GM18502 (cell line): ENCODE measurements around the gene MSRB1.
"Not testable (repeated sequence)": the region's sequence is repeated elsewhere in the genome, so short reads cannot be mapped to it uniquely, and the experiment has no call there.

ENCODE experiments used
- ATAC-seq: cut with Tn5 transposase; IDR thresholded peaks from one replicate; pipeline ENCODE4 v1.9.1; 2021; ENCODE audit warnings: mild to moderate bottlenecking; ENCODE audit not compliant: unreplicated experiment, poor library complexity

The MSRB1 gene

DNA sequence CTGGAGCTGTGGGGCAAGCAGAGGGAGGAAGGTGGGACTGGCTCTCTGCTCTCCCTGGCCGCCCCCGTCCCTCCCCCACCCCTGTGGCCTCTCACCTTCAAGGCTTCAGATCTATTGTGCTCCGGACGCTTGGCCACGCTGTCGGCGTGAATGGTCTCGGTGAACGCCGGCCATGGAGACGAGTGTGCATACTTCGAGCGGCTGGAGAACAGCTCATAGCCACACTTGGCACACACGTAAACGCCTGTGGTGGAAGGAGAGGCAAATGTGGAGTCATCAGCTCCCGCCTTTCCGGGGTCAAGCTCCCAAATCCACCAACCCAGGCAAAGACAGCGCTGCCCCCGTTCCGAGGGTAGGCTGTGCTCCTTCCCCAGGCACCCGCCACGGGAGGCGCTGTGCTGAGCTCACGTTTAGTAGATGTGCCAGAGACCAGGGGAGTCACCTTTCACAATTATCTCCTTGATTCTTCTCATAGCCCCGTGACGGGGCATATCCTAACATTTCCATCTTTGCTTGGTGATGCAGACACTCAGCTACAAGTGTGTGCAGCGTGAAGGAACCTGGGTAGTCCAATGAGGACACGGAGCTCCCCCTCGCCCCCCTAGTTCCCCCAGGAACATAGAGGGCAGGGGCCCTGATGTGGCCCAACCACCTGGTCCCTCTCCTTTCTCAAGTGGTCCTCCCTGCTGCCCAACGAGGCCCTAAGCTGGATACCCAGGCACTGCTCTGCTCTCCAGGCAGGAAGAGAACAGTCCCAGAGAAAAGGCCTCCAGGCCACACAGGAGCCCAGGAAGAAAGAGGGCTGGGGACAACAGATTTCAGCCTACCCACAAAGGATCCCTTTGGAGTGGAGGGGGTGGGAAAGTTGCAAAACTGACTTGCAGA lies 1.6 kb downstream of the MSRB1 start:
- ATAC-seq: no peak

DNA sequence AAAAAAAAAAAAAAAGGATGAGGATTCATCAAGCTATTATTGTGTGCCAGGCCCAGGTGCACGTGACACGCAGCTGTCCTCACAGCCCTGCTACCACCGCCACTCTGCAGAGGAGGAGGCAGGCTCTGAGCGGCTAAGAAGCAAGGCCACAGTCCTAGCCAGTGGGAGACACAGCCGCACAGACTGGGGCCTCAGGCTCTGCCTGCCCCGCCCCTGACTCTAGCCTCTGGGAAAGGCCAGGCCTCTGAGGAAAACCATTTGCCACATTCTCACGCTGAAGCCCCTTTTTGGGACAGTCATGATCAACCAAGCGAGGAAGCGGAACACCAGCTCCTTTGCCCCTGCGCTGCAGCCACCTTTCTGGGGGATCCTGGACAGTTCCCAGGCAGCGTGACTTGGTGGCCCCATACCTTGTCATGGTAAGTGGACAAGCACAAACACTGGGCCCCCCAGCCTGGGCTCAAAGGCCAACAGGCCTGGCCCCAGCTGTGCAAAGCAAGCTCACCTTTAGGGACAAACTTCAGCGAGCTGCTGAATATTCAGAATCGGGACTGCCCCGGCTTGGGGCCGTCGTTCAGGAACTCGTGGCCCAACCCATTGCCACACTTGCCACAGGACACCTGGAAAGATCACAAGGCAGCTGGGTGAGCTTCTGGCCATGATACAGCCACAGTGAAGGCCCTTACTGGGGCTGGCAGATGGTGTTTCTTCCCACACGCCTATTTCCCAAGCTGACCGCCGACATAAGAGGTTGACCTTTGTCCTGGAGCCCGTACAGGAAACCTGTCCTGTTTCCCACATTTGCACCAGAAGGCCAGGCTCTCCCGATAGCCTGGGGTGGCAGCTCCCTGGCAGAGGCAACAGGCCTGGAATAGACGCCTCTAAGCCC lies 2.5 kb downstream of the MSRB1 start:
- no peak for ATAC-seq

DNA sequence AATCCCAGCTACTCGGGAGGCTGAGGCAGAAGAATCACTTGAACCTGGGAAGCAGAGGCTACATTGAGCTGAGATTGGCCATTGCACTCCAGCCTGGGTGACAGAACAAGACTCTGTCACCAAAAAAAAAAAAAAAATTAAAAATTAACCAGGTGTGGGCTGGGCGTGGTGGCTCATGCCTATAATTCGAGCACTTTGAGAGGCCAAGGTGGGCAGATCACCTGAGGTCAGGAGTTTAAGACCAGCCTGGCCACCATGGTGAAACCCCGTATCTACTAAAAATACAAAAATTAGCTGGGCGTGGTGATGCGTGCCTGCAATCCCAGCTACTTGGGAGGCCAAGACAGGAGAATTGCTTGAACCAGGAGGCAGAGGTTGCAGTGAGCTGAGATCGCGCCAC lies 3.2 kb downstream of the MSRB1 start:
- ATAC-seq: not testable (repeated sequence)

DNA sequence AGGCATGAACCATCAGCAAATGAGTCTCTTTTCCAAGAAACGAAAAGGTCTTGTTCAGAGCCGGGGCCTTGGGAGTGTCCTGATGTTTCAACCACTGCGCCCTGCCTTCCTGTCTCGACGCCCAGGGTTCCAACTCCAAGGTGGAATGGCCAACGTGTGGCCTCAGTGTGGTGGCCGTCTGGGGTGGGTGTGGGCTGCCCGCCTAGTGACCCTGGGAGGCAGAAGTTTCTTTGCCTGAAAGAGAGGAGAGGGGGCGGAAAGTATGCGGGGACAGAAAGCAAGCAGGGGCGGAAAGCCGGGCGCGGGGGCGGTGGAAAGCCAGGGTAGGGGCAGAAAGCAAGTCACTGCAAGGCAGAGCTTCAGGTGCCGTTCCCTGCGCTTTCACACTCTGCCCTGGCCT lies 4.1 kb downstream of the MSRB1 start:
- no peak for ATAC-seq

DNA sequence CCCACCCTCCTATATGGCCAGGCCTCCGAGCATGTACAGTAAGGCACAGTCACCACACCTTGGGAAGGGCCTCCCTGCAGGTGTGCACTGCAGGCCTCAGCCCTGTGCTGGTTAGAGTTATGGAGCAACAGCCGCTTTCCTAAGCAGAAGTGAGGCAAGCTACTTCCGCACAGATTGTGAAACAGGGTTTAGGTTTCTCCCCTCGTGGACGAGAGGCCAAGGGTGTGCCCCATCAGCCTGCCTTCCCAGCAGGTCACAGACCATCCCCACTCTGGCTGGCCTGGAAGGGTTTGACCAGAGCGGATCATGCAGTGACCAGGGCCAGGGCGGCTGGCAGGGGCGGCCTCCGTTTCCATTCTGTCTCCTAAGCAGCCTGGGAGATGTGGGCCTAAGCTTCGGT lies 4.7 kb downstream of the MSRB1 start:
- ATAC-seq: no peak

DNA sequence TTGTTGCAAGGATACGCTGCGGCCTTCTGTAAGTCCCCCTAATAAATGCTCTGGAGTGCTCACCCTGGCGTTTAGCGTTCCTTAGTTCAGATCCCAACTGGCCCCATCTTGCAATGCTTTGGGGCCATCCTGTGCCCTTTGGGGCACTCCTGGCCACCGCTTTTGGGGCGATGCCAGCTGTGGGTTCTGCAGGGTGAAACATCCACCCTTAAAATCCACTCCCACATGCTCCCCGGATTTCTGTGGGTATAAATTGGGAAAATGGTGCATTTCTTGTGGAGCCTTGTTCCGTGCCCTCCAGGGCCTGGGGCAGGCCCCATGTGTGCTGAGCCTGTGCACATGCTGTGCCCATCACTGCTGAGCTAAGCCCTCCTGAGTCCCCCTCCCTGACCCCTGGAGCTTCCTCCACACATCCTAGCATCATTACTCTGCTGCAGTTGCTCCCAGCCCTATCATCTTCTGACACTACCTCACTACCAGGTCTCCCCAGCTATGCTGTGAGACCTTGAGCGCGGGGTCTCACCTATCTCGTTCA lies 6.0 kb downstream of the MSRB1 start:
- no peak for ATAC-seq

DNA sequence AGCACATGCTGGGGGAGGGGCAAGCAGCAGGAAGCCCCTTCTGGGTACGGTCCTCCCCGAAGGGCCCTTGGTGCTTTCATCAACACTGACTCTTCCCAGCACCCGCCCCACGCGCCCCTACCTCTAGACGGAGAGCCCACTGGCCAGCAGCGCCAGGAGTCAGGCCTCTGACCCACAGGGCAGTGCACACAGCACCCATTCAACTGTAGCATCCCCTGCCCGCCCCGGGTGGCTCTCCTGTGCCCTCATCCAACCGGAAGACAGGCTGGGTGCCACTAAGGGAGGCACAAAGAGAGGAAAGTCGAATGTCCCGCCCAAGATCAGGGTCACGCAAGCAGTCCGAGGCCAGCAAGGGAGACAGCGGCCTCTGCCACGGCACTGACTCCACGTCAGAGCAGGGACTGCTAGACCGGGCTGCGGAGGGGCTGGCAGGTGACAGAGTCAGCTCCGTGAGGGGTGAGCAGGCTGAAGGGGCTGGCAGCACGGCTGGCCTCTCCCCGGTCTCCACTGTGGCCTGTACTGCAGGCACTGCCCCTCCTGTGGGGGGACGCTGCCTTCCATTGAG lies 9.8 kb downstream of the MSRB1 start:
- no peak for ATAC-seq

DNA sequence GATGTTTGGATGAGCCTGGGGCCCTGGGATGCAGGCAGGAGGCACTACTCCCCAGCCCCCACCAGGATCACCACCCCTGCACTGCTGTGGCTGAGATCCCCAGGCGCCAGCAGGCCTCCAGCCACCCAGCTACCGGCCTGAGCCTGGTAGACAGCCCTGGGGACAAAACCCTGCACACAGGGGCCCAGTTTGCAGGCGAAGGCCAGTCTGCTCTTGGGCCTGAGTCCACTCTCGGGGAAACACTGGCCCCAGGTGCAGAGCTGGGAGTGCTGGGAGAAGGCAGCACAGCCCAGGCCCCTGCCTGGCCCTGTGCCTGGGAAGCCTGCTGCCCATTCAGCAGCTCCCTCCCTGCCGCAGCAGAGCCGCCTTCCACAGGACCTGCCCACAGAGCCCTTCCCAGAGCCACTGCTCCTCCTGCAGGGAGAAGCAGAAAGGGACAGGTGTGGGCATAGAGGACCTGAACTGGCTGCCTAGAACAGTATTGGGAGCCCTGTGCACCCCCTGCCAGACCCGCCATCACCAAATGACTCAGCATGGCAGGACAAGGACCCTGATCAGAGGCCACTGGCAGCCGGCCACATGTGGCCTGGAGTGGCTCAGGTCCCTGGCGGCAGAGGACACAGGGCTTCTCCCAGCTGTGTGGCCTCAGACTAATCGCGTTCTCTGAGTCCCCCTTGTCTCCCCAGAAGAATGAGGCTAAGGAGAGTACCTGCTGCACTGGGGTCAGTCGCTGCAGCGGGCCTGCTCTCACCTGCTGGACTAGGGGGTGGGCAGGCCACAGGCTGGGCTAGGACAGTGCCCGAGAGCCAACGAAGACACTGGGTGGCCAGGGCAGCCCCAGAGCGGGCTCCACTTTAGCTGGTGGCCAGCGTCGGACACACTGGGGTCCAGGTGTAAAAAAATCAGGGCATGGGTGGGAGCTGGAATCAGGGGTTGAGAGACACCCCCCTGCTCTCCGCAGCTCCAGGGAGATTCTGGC lies 10.7 kb downstream of the MSRB1 start:
- ATAC-seq: no peak

DNA sequence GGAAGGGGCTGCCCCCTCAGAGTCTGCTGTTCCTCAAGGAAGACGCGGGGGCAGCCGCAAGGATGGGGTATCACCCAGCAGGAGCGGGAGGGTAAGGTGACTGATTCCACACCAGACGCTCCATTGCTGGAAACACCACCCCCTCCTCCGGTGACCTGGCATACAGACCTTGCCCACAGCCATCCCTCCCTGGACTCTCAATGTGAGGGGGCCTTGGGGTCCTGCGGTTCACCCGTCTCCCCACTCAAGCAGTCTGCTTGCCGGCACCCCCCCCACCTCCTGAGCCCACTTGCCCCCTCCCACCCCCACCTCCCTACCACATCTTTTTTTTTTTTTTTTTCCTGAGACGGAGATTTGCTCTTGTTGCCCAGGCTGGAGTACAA lies 12.7 kb downstream of the MSRB1 start:
- no peak for ATAC-seq

DNA sequence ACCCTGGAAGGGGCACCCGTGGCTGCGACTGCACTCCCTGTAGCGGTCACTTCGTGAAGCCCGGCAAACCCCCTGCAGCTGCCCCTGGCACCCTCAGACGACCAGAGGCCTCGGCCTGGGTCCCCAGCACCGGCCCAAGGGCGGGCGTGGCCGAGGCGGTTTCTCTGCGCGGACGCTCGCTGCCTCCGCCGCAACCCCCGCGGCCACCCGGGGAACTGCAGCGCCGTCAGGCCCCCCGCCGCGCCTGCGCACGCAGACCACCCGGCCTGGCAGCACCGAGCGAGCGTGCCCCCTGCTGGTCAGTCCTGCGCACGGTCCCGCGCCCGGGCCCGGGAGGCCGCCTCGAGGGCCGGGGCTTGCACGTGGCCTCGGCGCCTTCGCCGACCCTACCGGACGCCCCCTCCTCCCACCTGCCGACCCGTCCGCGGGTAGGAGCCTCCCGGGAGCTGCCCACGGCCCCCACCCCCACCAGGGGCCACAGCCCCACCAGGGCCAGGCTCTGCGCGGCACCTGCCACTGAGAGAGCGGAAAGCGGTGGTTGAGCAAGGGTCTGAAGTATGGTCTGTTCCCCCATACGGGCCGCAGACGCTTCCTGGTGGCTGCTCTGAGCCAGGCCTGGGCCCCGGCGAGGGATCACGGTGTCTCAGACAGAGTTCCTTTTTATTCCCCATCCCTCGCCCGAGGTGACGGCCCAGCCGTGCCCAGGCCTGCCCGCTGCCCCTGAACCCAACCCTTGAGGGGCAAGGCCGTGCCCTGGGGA lies 13.2 kb downstream of the MSRB1 start:
- ATAC-seq: peak; percentile 86

DNA sequence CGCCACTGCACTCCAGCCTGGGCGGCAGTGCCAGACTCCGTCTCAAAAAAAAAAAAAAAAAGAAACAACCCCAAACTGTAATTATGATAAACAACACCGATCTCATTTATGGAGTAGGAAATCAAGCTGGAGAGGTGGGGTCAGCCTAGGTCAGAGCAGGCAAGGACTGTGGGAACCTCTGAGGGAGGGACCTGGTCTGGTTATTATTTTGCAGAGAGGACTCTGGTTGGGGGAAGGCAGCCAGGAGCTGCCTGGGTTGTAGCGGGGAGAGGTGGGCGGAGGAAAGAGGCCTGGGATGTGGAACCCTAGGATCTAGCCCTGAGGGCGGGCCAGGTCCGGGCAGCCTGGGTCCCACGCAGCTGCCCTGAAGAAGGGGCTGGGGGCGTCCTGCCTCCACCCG lies 13.9 kb downstream of the MSRB1 start:
- no peak for ATAC-seq

DNA sequence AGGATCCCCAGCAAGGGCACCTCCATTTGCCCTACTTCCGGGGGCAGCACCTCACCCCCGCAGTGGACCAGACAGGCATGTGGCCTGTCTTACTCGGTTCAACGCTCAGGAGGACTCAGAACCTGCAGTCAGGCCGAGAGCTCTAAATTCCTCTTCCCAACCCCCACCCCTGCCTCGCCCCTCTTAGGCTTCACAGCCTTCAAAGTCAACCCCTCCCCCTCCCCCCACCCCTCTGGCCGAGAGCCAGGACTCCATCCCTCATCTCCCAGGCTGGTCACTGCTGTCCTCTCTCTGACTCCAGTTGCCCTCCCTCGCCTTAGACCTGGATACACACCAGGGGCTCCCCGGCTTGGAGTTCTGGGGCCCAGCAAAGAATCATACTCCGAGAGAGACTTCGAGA lies 16.7 kb downstream of the MSRB1 start:
- no peak for ATAC-seq

DNA sequence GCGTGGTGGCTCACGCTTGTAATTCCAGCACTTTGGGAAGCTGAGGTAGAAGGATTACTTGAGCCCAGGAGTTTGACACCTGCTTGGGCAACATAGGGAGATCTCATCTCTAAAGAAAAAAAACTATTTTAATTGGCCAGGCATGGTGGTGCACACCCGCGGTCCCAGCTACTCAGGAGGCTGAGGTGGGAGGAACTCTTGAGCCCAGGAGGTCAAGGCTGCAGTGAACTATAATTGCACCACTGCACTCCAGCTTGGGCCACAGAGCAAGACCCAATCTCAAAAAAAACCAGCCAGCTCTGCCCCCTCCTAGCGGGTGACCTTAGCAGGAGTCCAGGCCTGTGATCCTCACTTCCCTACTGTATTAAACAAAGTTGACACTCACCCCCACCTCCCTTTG lies 18.9 kb downstream of the MSRB1 start:
- no peak for ATAC-seq

DNA sequence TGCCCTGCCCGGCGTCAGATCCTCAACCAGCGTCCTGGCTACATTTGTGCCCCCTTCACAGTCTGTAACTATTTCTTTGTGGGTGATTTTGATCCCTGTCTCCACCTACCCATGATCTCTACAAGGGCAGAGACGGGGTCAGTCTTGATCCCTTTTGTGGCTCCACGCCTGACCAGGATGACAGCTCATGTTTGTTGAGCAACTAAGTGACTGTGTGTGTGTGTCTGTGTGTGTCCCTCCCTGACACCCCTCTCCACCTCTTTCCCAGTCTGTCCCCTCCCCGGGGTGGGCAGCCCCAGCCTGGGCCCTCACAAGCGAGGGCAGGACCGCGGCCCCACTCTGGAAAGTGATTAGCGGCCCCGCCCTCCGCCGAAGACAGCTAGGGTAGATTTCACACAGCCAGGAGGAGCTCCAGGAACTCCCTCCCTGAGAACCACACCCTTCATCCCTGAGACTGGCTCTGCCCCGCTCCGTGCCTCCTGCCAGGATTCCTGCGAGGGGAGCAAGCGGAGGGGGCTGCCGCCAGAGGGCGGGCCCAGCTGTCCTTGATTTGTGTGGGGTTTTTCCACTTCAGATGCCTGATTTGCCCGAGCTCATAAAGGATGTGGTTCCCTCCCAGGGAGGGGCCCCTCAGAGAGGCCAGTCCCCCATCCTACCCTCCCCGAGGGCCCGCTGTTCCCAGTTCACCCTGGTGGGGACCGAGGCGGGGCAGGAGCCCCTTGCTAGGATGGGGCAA lies 19.5 kb downstream of the MSRB1 start:
- no peak for ATAC-seq

DNA sequence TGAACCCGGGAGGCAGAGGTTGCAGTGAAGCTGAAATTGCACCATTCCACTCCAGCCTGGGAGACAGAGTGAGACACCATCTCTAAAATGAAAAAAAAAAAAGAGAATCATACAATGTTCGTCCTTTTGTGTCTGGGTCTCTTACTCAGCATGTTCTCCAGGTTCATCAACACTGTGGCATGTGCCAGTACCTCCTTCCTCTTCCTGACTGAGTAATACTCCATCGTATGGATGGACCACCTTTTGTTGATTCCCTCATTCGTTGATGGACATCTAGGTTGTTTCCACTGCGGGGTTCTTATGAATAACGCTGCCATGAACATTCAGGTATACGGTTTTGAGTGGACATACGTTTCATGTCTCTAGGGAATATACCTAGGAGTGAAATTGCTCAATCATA lies 20.6 kb downstream of the MSRB1 start:
- ATAC-seq: no peak

DNA sequence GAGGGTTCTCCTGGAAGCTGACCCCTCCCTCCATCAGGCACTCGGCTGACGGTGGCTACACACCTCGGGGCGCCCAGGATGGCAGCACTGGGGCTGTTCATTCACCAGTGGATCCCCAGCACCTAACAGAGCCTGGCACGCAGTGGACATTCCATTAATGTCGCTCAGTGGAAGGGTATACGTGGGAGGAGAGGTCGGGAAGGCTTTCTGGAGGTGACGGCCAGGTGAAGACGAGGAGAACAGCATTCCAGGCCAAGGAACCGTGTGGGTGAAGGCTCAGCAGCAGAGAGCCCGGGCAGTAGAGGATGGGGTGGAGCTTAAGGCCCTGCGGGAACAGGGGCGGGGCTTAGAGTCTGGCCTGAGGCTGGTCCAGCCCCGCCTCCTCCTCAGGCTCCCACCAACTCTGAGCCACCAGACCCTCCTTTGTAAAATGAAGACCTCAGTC lies 22.2 kb downstream of the MSRB1 start:
- no peak for ATAC-seq

DNA sequence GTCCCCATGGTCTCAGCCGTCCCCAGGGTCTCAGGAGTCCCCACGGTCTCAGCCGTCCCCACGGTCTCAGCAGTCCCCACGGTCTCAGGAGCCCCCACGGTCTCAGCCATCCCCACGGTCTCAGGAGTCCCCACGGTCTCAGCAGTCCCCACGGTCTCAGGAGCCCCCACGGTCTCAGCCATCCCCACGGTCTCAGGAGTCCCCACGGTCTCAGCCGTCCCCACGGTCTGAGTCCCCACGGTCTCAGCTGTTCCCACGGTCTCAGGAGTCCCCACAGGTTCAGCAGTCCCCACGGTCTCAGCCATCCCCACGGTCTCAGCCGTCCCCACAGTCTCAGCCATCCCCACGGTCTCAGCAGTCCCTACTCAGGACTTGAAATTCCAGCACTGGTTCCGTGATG lies 22.9 kb downstream of the MSRB1 start:
- ATAC-seq: not testable (repeated sequence)

DNA sequence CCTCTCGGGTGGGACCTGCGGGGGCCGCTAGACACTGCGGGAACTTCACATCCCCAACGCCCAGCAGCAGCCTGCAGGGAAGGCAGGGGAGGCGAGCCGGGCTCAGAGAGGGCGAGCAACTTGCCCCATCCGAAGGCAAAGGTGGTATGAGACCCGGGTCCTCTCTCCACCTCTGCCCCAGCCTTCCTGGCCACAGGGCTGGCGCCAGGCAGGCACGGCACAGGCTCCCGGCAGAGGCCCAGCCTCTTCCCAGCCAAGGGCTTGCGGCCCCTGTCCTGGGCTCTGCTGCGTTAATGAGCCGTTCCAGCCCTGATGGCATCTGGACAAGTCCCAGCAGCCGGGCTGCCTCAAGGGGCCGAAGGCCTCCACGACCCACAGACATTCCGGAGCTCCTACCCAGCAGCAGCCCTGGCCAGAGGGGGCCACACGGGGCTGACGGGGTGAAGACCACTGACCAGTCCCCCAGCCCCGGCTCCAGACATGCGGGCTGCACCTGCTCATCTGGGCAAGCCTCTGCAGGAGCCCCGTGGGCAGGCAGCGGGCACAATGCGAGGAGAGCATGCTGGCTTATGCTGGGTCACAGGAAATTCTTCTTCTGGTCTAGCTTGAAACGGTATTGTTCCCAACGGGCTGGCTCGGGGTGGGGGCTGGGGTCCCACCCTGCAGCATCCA lies 23.5 kb downstream of the MSRB1 start:
- ATAC-seq: no peak
